IMR-90 (cell line): Measurements from ENCODE around the gene THOC6. TPM values are rescaled to one million over a fixed set of nuclear protein-coding genes. Genes with fewer than 3 reads are reported as not detected.
"Not testable (repeated sequence)": the region's sequence is repeated elsewhere in the genome, so short reads cannot be mapped to it uniquely, and the experiment has no call there.

ENCODE experiments used
- ATAC-seq: fragments of 200-7000 bp; cut with Tn5 transposase; 2 replicates; pipeline ENCODE4 v1.9.1; 2020; ENCODE audit warnings: low read depth, mild to moderate bottlenecking, moderate library complexity
- BruUV-seq: library from RNA; stranded (reverse); fragments of 400-500 nt; replicated peaks from 2 replicates; lab custom pipeline; 2021; lab: Mats Ljungman, UMichigan
- CTCF ChIA-PET: fragments of 300-600 bp; formaldehyde crosslinking; extraction: SDS; loops from one replicate; lab custom pipeline; 2021; ENCODE audit warnings: antibody characterized with exemption; lab: Yijun Ruan, JAX
- POLR2A ChIA-PET: fragments of 300-600 bp; sonication (Branson Sonifier 250); formaldehyde crosslinking; loops from one replicate; lab custom pipeline; 2022; ENCODE audit warnings: antibody characterized with exemption; ENCODE audit not compliant: unreplicated experiment; lab: Charles Lee
- DNase-seq: peaks from one replicate; pipeline ENCODE4 v3.0.0; 2013
- H2AFZ ChIP-seq: replicated peaks from 2 replicates; pipeline ENCODE3; 2013; ENCODE audit warnings: low read length, mild to moderate bottlenecking; ENCODE audit not compliant: poor library complexity
- H2AK5ac ChIP-seq: 2 replicates; pipeline ENCODE4 v1.6.1; 2013; ENCODE audit warnings: low read depth, low read length, inconsistent platforms
- H2AK9ac ChIP-seq: replicated peaks from 2 replicates; pipeline ENCODE3; 2013; ENCODE audit warnings: mild to moderate bottlenecking, low read depth, low read length, moderate library complexity; ENCODE audit not compliant: poor library complexity
- H2BK120ac ChIP-seq: 2 replicates; pipeline ENCODE4 v1.6.1; 2013; ENCODE audit warnings: low read depth, low read length, inconsistent platforms
- H2BK15ac ChIP-seq: 3 replicates; pipeline ENCODE4 v1.6.1; 2013; ENCODE audit warnings: low read depth, low read length, inconsistent platforms
- H2BK20ac ChIP-seq: 2 replicates; pipeline ENCODE4 v1.6.1; 2013; ENCODE audit warnings: low read depth, mild to moderate bottlenecking, inconsistent platforms, low read length, moderate library complexity
- H2BK5ac ChIP-seq: 2 replicates; pipeline ENCODE4 v1.6.1; 2013; ENCODE audit warnings: mild to moderate bottlenecking, low read depth, low read length, inconsistent platforms; ENCODE audit not compliant: poor library complexity, severe bottlenecking
- H3K14ac ChIP-seq: replicated peaks from 2 replicates; pipeline ENCODE4 v1.6.1; 2013; ENCODE audit warnings: low read depth, low read length, inconsistent platforms
- H3K18ac ChIP-seq: 2 replicates; pipeline ENCODE4 v1.6.1; 2013; ENCODE audit warnings: low read depth, low read length, control low read depth
- H3K23ac ChIP-seq: 2 replicates; pipeline ENCODE4 v1.6.1; 2013; ENCODE audit warnings: low read depth, low read length, inconsistent platforms
- H3K27ac ChIP-seq: 2 replicates; pipeline ENCODE4 v1.5.1; 2013; ENCODE audit warnings: mild to moderate bottlenecking, control low read depth, low read length; ENCODE audit not compliant: insufficient read depth
- H3K27me3 ChIP-seq: 2 replicates; pipeline ENCODE4 v1.6.1; 2013; ENCODE audit warnings: low read length; ENCODE audit not compliant: control insufficient read depth, insufficient read depth
- H3K36me3 ChIP-seq: 2 replicates; pipeline ENCODE4 v1.6.1; 2013; ENCODE audit warnings: low read length, mixed read lengths; ENCODE audit not compliant: control insufficient read depth, insufficient read depth
- H3K4ac ChIP-seq: 2 replicates; pipeline ENCODE4 v1.6.1; 2013; ENCODE audit warnings: low read depth, low read length, inconsistent platforms
- H3K4me1 ChIP-seq: 2 replicates; pipeline ENCODE4 v1.6.1; 2013; ENCODE audit warnings: low read length, mixed read lengths; ENCODE audit not compliant: control insufficient read depth, insufficient read depth
- H3K4me2 ChIP-seq: 2 replicates; pipeline ENCODE4 v1.6.1; 2013; ENCODE audit warnings: low read depth, mild to moderate bottlenecking, control low read depth, low read length, moderate library complexity
- H3K4me3 ChIP-seq: 2 replicates; pipeline ENCODE4 v1.5.1; 2013; ENCODE audit warnings: low read depth, mild to moderate bottlenecking, control low read depth, low read length, moderate library complexity; ENCODE audit not compliant: insufficient read depth
- H3K56ac ChIP-seq: 2 replicates; pipeline ENCODE4 v1.6.1; 2013; ENCODE audit warnings: low read length, inconsistent platforms; ENCODE audit not compliant: insufficient read depth; ENCODE audit errors: extremely low read depth
- H3K79me1 ChIP-seq, 2 experiments: 2 replicates each; pipeline ENCODE4 v1.6.1; 2013; ENCODE audit warnings: low read length in 2 of 2, inconsistent platforms in 1 of 2, low read depth in 1 of 2
- H3K9ac ChIP-seq: 2 replicates; pipeline ENCODE4 v1.6.1; 2013; ENCODE audit warnings: low read depth, low read length, control low read depth
- H3K9me1 ChIP-seq: 2 replicates; pipeline ENCODE4 v1.6.1; 2013; ENCODE audit warnings: low read length, inconsistent platforms; ENCODE audit not compliant: insufficient read depth
- H3K9me3 ChIP-seq: 2 replicates; pipeline ENCODE4 v1.6.1; 2013; ENCODE audit warnings: low read length; ENCODE audit not compliant: control insufficient read depth, insufficient read depth
- H4K20me1 ChIP-seq: 2 replicates; pipeline ENCODE4 v1.6.1; 2013; ENCODE audit warnings: low read length, inconsistent platforms; ENCODE audit not compliant: insufficient read depth
- H4K5ac ChIP-seq: 2 replicates; pipeline ENCODE4 v1.6.1; 2013; ENCODE audit warnings: mild to moderate bottlenecking, low read depth, low read length, control low read depth
- H4K8ac ChIP-seq, 2 experiments: 2 replicates each; pipeline ENCODE4 v1.6.1; 2013; ENCODE audit warnings: low read depth in 2 of 2, low read length in 2 of 2, control low read depth in 1 of 2, inconsistent platforms in 1 of 2
- H4K91ac ChIP-seq: 2 replicates; pipeline ENCODE4 v1.6.1; 2013; ENCODE audit warnings: low read depth, low read length, inconsistent platforms; ENCODE audit not compliant: insufficient read depth
- WGBS, 2 experiments: methylation state at CpG; one replicate each; pipeline versions ENCODE4 v1.1.5 to v1.1.7; 2013; ENCODE audit warnings: missing lambda C conversion rate in 2 of 2; ENCODE audit not compliant: insufficient read length in 1 of 2; ENCODE audit errors: extremely low coverage in 2 of 2; 5-methylcytosine and 5-hydroxymethylcytosine counted together
- dilution Hi-C: fragments of 300-500 bp; cut with HindIII; formaldehyde crosslinking; loops from one replicate; pipeline ENCODE4 v1.14.3; 2018; ENCODE audit warnings: low sequenced_read_pairs; ENCODE audit not compliant: unreplicated experiment
- in situ Hi-C: fragments of 300-500 bp; cut with MboI; formaldehyde crosslinking; loops from 3 replicates; pipeline ENCODE4 v1.14.3; 2019; ENCODE audit warnings: low sequenced_read_pairs, inconsistent platforms, mixed read lengths
- intact Hi-C: fragments of 100-400 bp; cut with micrococcal nuclease; formaldehyde crosslinking; loops from 2 replicates; pipeline ENCODE4 v1.10.0; 2022
- polyA plus RNA-seq, 3 experiments: library from polyadenylated mRNA; depleted of rRNA; stranded (reverse); fragments of >200 nt; gene quantifications; 2 replicates each; pipeline ENCODE4 v1.2.3, GENCODE V29; 2012; ENCODE audit warnings: low replicate concordance in 1 of 3
- total RNA-seq: library from RNA; depleted of rRNA; stranded (reverse); fragments of >200 nt; gene quantifications from 2 replicates; pipeline ENCODE4 v1.2.3, GENCODE V29; 2012

THOC6 gene
- total and polyA plus RNA-seq, 2 of the 4 experiments (the other 2 are of a cell fraction), result 16.8 to 23.1 TPM

GRCh38 chr16:3072148-3072547 is 48.3 kb downstream of the THOC6 start:
- H3K9me1 ChIP-seq, H2AK5ac ChIP-seq, ATAC-seq, DNase-seq, H4K5ac ChIP-seq, H3K4me1 ChIP-seq, H3K9ac ChIP-seq, H2BK15ac ChIP-seq, H2AK9ac ChIP-seq, H3K9me3 ChIP-seq, H2BK20ac ChIP-seq, in situ Hi-C loops, H3K23ac ChIP-seq, H3K56ac ChIP-seq, H3K79me1 ChIP-seq, CTCF ChIA-PET, BruUV-seq, H2AFZ ChIP-seq, H3K4me2 ChIP-seq, H4K20me1 ChIP-seq, H3K14ac ChIP-seq, POLR2A ChIA-PET, H4K91ac ChIP-seq, H3K4ac ChIP-seq, H2BK5ac ChIP-seq, H3K27ac ChIP-seq, dilution Hi-C loops, H4K8ac ChIP-seq, intact Hi-C loops, H3K36me3 ChIP-seq, H3K4me3 ChIP-seq, H3K18ac ChIP-seq, H2BK120ac ChIP-seq: not testable (repeated sequence)
- no CpG with 5 or more reads among the region's 4 CpGs for WGBS, 2 experiments
- peaks cover 36% of the 10 kb centered on the region for H3K27me3 ChIP-seq

GRCh38 chr16:3072576-3073263 is 48.9 kb downstream of the THOC6 start:
- H2AK5ac ChIP-seq, H3K4me1 ChIP-seq, H3K14ac ChIP-seq, in situ Hi-C loops, H3K9me3 ChIP-seq, H3K9me1 ChIP-seq, ATAC-seq, H2BK20ac ChIP-seq, H3K4me2 ChIP-seq, H3K27ac ChIP-seq, dilution Hi-C loops, BruUV-seq, H3K23ac ChIP-seq, H3K79me1 ChIP-seq, H3K4me3 ChIP-seq, H4K8ac ChIP-seq, H3K18ac ChIP-seq, DNase-seq, H2BK15ac ChIP-seq, H2BK120ac ChIP-seq, H3K56ac ChIP-seq, H4K5ac ChIP-seq, POLR2A ChIA-PET, H2BK5ac ChIP-seq, H2AFZ ChIP-seq, H4K20me1 ChIP-seq, H3K4ac ChIP-seq, CTCF ChIA-PET, H3K9ac ChIP-seq, H4K91ac ChIP-seq, H2AK9ac ChIP-seq, intact Hi-C loops, H3K36me3 ChIP-seq: not testable (repeated sequence)
- no CpG with 5 or more reads among the region's 18 CpGs for WGBS, 2 experiments
- peaks cover 41% of the 10 kb centered on the region for H3K27me3 ChIP-seq
